Astrocyte of the spinal cord (primary cell): ENCODE data around the gene B3GLCT.

Source experiments
- DNase-seq: peaks from one replicate; pipeline ENCODE4 v3.0.0; 2011; ENCODE audit warnings: low read depth, low spot score
- H3K4me3 ChIP-seq: 2 replicates; pipeline ENCODE4 v1.5.1; 2011; ENCODE audit warnings: low read depth, mild to moderate bottlenecking, low read length, moderate library complexity
- CTCF ChIP-seq: IDR thresholded peaks from 2 replicates; pipeline ENCODE4 v1.5.1; 2012; ENCODE audit warnings: low read depth, mild to moderate bottlenecking, low read length, inconsistent platforms
- in situ Hi-C: cut with HindIII; loops from 2 replicates; pipeline ENCODE4 v1.10.0; 2017; ENCODE audit warnings: low sequenced_read_pairs

The B3GLCT gene

GRCh38 chr13:31322702-31323405 is 123.1 kb downstream of the B3GLCT start:
- no peak overlapping the region for H3K4me3 ChIP-seq
- DNase-seq: no peak
- no peak for TF ChIP-seq CTCF
- in situ Hi-C loops: no loop called here

GRCh38 chr13:31327182-31327860 is 127.5 kb downstream of the B3GLCT start:
- no peak for TF ChIP-seq CTCF

GRCh38 chr13:31328549-31329235 is 128.9 kb downstream of the B3GLCT start:
- no peak for TF ChIP-seq CTCF
- in situ Hi-C loops: no loop called here
- peak; percentile 43 for DNase-seq
- H3K4me3 ChIP-seq: no peak overlapping the region

More at GRCh38 chr13:31327182-31327860, 127.5 kb downstream of the B3GLCT start:
- in situ Hi-C loops: no loop called here
- no peak overlapping the region for H3K4me3 ChIP-seq
- DNase-seq: no peak

- no peak for TF ChIP-seq CTCF
- H3K4me3 ChIP-seq: no peak overlapping the region
- DNase-seq: no peak
- in situ Hi-C loops: no loop called here
These were observed 130.5 kb downstream of the B3GLCT start for GRCh38 chr13:31330236-31330635.

GRCh38 chr13:31331068-31331467 is 131.3 kb downstream of the B3GLCT start:
- DNase-seq: no peak
- TF ChIP-seq CTCF: no peak
- in situ Hi-C loops: no loop called here
- no peak overlapping the region for H3K4me3 ChIP-seq

- DNase-seq: no peak
- no peak overlapping the region for H3K4me3 ChIP-seq
- no peak for TF ChIP-seq CTCF
- in situ Hi-C loops: no loop called here
These were observed 134.8 kb downstream of the B3GLCT start for GRCh38 chr13:31334547-31334946.
